HG02943 (cell line): ENCODE measurements around the gene RPS15.

Experiments used
- ATAC-seq: cut with Tn5 transposase; IDR thresholded peaks from one replicate; pipeline ENCODE4 v1.9.1; 2021; ENCODE audit warnings: mild to moderate bottlenecking, low read depth, moderate library complexity; ENCODE audit not compliant: unreplicated experiment

RPS15 gene

DNA sequence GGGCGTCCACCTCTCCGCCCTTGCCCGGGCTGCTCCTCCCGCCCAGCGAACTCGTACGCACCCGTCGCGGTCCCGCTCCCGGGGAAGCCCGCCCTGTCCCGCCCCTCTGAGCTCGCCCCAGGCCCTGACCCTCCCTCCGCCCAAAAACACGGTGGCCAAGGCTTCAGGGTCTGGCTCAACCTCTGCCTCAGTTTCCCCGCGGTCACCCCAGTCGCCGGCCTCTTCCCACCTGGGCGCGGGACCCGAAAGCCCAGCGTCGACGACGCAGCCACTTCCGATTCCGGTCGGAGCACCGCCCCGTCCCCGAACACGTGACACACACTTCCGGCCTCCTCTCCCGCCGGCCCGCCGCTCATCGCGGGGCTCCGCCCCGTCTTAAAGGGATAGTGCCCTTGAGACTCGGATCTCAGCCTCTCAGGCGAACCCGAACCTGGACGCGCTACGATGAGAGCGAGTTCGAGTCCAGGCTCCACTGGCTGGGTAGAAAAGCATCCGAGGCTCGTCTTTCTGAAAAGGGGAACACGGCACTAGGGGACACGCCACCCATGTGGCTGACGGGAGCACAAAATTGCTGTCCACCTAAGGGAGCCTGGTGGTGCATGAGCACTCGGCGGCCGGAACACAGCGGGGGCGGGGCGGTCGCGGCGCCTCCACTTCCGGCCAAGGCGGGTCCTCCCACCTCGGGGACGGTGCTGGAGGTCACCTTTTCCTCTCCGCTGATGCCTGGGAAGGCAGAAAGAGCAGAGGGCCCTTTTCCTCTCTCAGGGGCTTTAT, 40.9 kb downstream of the RPS15 start, which contains the start of gene C19orf25:
C19orf25 (minus strand) TSS at position 282 of the 774 bp plus-strand sequence. CDS start 312 bp downstream, outside the sequence.
- peak; percentile 87 for ATAC-seq

GRCh38 chr19:1481224-1481892, 43.2 kb downstream of the RPS15 start:
- ATAC-seq = no peak

DNA sequence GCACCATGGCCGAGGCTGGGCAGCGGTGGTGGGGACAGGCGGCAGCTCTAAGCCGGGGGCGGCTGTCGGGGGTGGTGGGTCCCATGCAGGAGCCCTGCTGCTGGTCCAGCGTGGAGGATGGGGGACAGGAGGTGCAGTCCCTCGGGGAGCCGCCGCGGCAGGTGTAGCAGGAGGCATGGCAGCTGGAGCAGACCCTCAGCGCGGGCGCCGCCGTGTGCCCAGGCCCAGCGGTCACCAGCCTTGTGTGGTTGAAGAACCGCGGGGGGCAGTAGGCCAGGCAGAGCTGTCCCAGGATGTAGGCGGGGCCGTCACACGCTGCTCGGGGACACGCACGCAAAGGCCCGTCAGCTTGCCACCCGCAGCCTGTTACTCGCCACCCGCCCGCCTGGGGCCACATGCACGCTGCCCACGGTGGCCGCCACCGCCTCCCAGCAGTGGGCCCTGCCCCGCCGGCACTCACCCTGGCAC, 43.7 kb downstream of the RPS15 start:
- no peak for ATAC-seq

GRCh38 chr19:1482361-1483130, 44.4 kb downstream of the RPS15 start:
- ATAC-seq = no peak

- ATAC-seq = no peak
Observed at GRCh38 chr19:1483131-1483978, 45.2 kb downstream of the RPS15 start.

- no peak for ATAC-seq
Observed at GRCh38 chr19:1483979-1484428, 45.8 kb downstream of the RPS15 start.

DNA sequence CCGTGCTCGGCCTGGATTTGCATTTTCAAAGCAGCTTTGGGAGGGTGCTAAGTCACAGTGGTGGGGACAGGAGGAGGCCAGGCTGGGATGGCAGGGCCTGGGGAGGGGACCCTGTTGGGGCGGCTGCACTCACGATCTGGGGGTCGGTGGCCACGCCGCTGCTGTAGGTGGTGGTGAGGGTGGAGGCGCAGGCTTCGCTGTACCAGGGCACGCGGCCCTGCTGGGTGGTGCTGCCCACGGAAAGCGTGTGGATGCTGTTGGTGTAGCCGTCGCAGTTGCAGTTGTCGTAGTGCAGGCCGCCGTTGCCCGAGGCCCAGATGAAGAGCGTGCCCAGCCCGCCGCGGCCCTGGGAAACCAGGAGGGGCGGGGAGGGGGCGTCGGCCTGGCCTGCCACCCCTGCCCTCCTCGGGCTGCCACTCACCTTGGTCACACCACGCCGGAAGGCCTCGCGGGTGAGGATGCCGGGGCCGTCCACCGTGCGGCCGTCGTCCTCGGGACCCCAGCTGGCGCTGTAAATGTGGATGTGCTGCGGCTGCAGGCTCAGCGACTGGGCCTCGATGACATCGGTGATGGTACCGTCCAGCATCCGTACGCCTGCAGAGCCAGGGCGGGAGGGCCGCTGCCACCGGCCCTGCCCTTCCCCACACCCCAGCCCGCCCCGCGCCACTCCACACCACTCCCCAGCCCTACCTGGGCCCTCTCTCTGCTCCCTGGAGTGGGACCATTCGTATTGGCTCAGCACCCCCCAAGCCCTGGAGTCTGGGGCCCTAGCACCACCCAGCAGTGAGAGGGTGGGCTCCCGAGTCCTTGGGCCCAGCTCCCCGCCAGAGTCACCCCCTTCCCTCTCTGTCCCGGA, 48.8 kb downstream of the RPS15 start:
- no peak for ATAC-seq

- ATAC-seq = no peak
Observed at GRCh38 chr19:1487576-1488281, 49.5 kb downstream of the RPS15 start.

- no peak for ATAC-seq
Observed at GRCh38 chr19:1488282-1488601, 50.0 kb downstream of the RPS15 start.

DNA sequence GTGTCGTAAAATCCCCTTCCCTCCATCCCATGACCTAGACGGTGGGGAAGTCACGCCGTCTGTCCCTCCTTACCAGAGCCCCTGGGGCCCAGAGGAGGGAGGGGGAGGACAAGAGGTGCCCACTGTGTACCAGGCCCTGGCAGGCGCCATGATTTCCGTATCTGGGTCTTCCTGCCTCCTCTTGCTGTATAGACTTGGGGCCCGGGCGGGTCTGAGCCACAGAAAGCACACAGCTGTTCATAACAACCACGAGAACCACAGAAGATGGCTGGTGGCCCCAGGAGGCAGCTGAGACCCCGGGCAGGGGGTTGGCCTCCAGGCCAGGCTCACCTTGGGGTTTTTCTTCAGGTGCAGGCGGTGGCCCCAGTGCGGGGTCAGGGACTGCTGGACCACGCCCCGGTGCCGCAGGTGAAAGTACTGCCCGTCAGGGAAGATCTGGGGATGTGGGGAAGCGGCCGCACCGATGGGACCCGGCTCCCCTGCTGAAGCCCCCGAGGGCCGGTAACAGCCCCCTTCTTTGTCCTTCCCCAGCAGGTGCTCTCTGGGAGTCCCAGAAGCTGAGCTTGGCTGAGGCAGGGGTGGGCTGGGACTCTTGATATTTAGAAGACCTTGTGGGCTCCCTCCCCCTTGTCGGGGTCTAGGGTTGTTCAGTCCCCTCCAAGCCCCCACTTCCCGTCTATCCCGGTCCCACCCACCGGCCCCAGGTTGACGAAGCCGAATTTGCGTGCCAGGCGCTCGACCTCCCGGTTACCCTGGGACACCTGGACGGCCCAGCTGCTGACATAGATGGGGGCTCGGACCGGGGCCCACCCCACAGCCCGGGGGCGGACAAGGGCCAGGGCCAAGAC, 51.5 kb downstream of the RPS15 start:
- ATAC-seq = peak; percentile 1
